ENCODE measurements around the gene LCE3E.

LCE3E gene

DNA sequence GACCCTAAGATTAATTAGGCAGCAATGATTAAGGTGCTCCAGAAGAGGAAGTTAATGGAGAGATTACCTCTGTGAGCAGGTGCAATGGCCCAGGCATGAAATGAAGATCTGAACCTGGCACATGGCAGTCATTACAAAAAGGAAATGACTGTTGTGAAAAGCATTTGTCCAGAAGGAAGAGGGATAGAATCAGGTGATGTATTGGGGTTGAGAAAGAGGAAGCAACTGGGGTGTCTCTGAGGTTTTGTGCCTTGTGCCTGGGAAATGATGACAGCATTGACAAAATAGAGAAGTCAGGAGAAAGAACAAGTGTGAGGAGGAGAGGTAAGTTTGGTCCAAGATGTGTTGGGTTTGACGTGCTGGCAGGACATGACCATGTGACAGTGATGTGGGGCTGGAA is 46.7 kb downstream of the LCE3E start:
- intact Hi-C loops (cut with DNase I): no loop called here
- DNase-seq: no peak

DNA sequence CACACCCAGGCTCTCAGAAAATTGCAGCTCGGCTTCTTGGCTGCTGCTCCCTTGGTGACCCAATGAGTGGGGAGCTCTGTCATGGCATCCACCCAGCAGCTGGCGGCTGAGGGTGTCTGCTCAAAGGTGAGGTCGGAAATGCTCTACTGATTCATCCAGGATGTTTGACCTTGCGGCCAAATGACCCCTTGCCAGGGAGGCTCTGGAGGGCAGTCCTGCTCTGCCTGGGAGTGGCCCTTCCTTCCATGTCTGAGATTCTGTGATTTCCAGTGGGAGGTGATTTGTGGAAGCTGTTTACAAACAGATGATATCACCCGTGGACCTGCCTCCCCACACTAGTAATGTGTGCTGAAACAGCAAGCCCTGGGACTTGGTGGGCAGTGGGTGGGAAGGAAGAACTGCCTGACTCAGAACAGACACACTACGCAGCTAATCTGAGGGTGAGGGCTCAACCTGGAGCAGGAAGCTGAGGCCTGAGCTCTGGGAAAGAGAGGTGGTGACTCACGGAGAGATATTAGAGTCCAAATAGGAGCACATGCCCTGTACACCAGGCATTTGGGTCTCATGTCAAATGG is 49.3 kb downstream of the LCE3E start:
- no peak for DNase-seq
- intact Hi-C loops (cut with DNase I): no loop called here

DNA sequence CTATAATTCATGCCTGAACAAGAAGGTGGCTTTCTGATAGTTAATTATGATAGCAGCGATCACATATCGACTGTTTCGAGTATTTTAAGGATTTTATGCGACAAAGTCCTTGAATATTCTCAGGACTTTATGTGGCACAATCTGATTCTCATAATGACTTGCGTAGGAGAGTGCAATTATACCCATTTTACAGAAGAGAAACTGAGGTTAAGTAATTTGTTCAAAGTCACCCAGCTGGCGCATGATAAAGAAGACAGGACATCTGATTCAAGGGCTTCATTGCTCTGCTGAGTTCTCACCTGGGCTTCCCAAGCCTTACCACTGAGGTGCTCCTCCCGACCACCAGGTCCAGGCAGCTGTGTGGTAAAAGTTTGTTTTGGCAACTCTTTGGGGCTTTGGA is 50.5 kb downstream of the LCE3E start:
- intact Hi-C loops (cut with DNase I): no loop called here
- DNase-seq: no peak
